ENCODE data around the gene SMARCA2.

SMARCA2 gene

GRCh38 chr9:2227144-2227867 lies 212.2 kb downstream of the SMARCA2 start:
- no peak for DNase-seq

- DNase-seq, result peak; percentile 32 to 34
These were observed 213.0 kb downstream of the SMARCA2 start for GRCh38 chr9:2228132-2228531.

GRCh38 chr9:2228641-2229040 lies 213.5 kb downstream of the SMARCA2 start:
- no peak for DNase-seq

- no peak for DNase-seq
These were observed 214.1 kb downstream of the SMARCA2 start for GRCh38 chr9:2229109-2229721.

- DNase-seq, result no peak
These were observed 215.2 kb downstream of the SMARCA2 start for GRCh38 chr9:2230362-2230761.

- no peak for DNase-seq
These were observed 216.0 kb downstream of the SMARCA2 start for GRCh38 chr9:2231101-2231500.

- no peak for DNase-seq
These were observed 216.7 kb downstream of the SMARCA2 start for GRCh38 chr9:2231829-2232228.

GRCh38 chr9:2233274-2233673 lies 218.1 kb downstream of the SMARCA2 start:
- no peak for DNase-seq

GRCh38 chr9:2234371-2234893 lies 219.3 kb downstream of the SMARCA2 start:
- no peak for DNase-seq

- DNase-seq, result no peak
These were observed 220.5 kb downstream of the SMARCA2 start for GRCh38 chr9:2235623-2236022.

GRCh38 chr9:2236850-2237249 lies 221.7 kb downstream of the SMARCA2 start:
- no peak for DNase-seq

- DNase-seq, result no peak
These were observed 226.3 kb downstream of the SMARCA2 start for GRCh38 chr9:2241461-2241835.

- peak; percentile 83 to 88 for DNase-seq
These were observed 226.9 kb downstream of the SMARCA2 start for GRCh38 chr9:2241836-2242741.

- DNase-seq, result no peak
These were observed 227.7 kb downstream of the SMARCA2 start for GRCh38 chr9:2242831-2243330.

Data from activated T-cell treated with anti-CD3 and anti-CD28 coated beads, Interleukin-2, amount 50 U/mL, for 48 hours (primary cell).